ENCODE results near the gene OR2C3.
A peak's percentile ranks its signal among the peaks of the same experiment; 100 is the strongest.
"Not testable (repeated sequence)": the region's sequence is repeated elsewhere in the genome, so short reads cannot be mapped to it uniquely, and the experiment has no call there.

Gene OR2C3

DNA sequence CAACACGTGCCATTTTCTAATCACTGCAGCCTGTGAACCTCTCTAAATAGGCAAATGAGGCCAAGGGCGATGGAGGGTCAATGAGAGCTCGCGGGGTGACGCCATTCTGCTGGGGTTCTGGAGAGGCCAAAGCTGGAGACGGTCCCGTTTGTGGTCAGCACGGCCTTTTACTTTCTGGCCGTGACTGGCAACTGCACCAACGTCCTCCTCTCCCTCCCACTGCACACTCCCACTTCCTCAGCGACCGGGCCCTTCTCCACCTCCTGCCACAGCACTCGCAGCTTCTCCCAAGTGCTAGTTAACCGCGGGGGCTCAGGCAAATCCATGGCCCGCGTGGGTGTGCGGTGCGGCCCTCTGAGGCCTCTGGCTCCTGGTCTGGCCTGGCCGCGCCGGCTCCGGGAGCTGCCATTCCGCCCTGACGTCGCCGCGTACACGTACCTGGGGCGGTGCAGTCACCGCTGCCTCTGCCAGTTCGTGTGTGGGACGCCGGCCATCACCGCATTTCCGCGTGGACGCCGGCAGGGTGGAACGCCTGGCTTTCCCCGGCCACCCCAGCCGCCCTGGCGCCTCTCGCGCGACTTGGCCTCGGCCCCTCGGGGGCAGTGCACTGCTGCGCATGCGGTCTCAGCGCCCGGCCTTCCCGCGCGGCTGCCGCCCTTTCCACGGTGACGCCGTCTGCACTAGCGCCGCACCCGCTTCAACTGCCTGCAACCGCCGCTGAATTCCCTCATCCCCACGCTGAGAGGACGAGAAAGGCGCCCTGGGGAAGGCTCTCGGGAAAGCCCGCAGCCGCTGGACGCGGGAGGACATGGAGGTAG lies 18.2 kb downstream of the OR2C3 start:
- DNase-seq: no peak

DNA sequence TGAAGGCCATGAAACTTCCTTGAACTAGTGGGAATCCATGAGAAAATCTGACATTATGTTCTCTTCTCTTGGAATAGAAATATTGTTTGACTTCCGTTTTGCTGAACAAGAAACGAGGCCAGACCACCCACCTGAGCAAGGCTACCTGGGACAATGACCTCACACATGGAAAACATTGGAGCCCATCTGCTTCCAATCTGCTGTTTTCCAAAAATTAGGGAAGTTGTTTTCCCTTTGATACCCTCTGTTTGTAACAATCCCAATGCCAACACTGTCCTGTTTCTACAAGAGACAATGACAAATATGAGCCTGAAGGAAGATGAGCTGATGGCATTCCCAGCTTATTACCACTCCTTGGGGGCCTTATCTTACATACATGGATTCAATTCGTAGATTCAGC lies 29.4 kb downstream of the OR2C3 start:
- no peak for DNase-seq

DNA sequence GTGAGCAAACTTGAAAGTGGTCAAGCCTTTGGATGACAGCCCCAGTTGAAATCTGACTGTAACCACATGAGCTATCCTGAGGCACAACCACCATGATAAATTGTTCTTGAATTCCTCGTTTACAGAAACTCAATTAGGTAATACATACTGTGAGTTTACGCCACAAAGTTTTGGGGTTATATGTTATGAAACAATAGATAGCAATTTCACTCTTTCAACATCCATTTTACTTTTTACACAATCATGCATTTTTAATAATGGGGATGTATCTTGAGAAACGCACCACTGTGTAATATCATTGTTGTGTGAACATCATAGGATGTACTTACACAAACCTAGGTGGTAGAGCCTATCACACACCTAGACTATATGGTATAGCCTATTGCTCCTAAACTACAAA lies 35.4 kb downstream of the OR2C3 start:
- DNase-seq: peak; percentile 95

DNA sequence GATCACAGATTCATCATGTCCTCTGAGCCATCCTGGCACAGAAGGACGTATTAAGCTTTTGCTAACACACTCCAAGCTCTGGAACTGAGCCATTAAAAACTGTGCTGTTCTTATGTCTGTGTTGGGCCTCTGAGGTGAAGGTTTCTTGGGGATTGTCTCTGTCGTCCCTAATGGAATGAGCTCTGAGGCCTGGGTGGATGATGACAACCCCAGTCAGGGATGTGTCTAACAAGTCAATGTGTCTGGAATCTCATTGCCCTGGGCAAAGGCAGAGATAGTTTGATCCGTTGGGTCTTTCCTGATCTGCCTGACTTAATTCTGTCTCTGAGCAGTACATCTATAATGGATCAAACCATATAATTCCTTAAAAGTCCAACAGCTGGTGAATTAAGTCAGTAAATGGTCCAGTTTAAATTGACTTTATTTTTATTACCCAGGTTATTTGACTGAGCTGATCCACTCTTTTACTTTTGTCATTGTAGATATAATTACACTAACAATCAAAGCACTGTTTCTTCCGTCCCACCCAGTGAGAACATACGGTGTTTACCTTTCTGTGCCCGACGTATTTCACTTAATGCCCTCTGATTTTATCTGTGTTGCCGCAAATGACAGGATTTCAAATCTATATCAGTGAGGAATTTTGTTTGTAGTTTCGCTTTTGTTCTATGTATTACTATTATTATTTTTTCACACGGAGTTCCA lies 39.5 kb downstream of the OR2C3 start:
- DNase-seq: no peak

DNA sequence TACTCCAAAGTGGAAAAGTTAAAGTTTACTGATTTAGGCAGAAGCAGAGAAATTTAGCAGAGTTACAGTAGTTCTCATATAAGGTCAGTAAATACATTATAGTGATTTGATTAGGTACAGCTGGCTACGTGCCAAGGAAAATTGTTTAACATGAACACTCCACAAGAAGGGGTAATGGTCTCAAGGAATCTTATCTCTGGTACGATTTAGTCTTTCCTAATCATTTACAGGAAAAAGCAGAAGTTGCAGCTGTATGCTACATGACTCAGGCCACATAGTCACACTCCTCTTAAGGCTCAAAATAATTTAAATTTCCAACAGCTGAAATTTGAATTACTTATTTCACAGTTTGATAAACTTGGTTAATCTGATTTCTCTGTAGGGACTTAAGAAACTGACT lies 41.5 kb downstream of the OR2C3 start:
- DNase-seq: peak; percentile 85 to 86

DNA sequence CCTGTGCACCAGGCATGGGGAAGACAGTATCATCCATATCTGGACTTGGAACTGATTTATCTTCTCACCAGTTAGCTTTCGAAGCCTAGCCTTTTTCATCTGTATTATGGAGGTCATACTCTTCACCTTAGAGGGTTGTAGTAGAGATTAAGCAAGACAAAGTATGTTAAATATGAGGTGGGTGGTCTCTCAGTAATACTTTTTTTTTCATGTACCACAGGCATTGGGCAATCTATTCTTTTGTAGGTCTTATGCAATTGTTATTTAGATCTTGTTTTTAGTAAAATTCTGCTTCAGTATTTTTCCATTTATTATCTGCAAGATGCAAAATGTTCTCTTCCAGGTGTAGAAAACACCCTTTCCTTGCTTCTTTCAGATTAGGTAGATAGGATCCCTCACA lies 43.1 kb downstream of the OR2C3 start:
- DNase-seq: no peak

DNA sequence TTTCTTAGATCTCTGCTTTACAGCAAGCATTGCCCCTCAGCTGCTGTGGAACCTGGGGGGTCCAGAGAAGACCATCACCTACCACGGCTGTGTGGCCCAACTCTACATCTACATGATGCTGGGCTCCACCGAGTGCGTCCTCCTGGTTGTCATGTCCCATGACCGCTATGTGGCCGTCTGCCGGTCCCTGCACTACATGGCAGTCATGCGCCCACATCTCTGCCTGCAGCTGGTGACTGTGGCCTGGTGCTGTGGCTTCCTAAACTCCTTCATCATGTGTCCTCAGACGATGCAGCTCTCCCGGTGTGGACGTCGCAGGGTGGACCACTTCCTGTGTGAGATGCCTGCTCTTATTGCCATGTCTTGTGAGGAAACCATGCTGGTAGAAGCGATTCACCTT lies 44.9 kb downstream of the OR2C3 start:
- DNase-seq: no peak

DNA sequence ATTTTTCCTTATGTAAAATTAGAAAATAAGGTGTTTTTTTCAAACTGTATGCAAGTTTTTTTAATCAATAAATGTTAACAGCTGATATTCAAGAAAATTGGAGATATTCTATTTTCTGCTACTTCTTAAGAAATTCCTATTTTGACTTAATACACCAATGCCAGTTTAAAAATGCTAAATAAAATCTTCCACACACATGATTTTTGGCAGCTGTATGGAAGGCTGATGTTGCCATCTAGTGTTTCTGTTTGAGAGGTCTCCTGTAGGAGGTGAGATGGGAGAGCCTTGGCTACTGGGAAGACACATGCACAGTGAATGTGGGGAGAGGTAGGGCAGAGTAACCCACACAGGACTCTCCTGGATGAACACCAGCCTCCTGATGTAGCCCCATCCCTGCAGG lies 49.2 kb downstream of the OR2C3 start:
- peak; percentile 68 to 70 for DNase-seq

DNA sequence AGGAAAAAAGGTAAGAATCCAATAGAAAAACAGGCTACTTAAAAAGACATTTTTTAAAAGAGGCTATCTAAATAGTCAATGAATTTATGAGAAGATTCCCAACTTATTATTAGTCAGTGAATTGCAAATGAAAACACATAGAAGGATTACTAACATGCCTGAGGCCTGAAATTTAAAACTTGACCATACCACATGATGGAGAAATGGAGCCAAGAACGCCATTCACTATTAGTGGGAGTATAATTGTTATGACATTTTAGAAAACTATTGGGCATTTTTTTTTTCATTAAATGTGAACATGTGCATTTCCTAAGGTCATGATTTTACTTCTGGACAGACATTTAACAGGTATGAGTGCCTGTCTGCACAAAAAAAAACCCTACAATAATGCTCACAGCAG lies 53.5 kb downstream of the OR2C3 start:
- no peak for DNase-seq

DNA sequence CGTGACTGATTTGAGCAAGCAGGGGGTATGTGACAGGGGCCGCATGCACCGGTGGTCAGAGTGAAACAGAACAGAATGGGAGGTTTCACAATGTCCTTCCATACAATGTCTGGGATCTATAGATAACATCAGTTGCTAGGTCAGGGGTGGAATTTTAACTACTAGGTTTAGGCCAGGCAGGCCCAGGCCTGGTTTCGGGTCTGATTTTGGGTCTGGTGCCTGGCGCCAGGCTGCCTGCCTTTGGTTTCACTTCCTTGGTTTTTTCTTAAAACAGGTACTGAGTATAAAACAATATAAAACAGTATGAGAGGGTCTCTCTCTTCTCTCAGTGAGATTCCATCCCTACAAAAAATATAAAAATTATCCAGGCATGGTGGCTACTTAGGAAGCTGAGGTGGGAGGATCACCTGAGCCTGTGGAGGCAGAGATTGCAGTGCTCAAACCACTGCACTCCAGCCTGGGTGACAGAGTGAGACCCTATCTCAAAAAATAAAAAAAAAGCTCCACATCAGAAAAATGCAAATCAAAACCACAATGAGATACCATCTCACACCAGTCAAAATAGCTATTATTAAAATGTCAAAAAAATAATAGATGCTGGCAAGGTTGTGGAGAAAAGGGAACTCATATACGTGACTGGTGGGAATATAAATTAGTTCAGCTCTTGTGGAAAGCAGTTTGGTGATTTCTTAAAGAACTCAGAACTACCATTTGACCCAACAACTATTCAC lies 59.7 kb downstream of the OR2C3 start:
- DNase-seq: not testable (repeated sequence)

DNA sequence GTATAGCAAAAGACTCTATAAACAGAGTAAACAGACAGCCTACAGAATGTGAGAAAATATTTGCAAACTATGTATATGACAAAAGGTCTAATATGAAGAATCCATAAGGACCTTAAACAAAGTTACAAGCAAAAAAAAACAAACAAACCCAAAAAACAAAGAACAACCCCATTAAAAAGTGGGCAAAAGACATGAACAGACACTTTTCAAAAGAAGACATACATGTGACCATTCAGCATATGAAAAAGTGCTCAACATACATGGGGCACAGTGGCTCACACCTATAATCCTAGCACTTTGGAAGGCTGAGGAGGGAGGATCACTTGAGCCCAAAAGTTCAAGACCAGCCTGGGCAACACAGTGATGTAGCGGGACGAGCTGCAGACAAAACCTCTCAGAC lies 60.4 kb downstream of the OR2C3 start:
- DNase-seq: no peak
